Measurements from ENCODE around the gene DGUOK.

The DGUOK gene

DNA sequence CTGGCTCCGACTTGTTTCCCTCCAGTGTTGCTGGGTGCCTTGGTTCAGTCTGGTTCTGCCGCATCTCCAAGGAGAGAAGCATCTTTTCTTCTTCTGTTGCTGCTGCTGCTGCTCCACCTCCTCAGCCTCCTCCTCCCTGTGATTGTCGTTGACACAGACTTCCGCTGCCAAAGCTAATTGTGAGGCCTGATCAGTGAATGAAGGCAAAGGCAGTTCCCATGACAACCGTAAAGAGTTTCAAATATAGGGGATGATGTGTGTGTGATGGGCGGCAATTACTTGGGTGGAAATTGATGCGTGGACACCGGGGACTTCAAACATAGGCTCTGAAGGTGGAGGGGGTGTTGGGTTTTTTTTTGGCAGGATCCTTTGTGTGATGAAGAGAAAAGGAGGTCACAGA lies 71.8 kb downstream of the DGUOK start:
- no peak for DNase-seq (ENCODE audit: low read depth)

DNA sequence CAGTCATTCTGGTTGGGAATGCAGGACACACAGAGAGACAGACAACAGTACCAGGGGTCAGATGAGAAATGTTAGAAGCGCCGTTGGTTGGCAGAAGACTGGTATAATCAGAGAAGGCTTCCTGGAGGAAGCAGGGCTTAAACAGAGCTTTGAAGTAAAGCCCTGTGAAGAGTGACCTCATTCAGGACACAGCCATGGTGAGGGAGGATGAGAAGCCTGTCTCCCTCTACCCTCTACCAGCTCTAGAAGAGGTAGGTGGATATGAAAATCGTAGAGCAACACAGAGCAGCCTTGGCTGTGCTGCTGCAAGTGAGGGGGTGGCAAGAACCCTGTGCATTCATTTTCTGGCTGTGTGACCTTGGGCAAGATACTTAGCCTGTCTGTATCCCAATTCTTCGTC lies 72.3 kb downstream of the DGUOK start:
- DNase-seq (ENCODE audit: low read depth), result no peak

DNA sequence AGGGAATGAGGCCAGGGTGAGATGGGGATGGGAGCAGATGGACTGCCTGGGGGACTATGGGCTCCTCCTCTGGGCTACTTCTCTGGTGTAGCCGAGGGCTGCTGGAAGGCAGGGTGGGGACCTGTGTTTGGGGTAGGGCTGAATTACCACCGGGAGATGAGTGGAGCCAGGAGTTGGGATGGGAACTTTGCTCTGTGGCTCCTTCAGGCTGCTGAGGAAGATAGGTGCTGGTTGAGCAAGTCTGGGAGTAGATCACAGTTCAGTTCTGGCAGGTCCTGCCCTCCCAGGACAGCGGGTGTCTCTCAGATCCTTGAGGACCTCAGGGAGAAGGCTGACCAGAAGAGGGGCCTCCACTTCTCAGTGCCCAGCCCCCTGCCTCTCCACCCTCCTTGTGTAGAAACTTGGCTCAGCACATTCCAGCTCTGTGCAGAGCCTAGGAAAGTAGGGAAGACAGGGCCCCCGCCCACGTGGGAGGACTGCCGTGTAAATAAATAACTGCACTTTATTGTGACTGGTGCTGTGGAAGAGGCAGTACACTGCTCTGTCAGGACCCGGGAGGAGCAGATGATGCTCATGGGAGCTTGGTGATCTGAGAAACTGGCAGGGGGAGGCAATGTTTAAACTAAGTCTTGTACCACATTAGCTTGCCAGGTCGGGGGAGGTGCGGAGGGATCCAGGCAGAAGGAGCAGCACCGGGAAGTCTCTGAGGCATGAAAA lies 73.4 kb downstream of the DGUOK start:
- DNase-seq (ENCODE audit: low read depth), result no peak

DNA sequence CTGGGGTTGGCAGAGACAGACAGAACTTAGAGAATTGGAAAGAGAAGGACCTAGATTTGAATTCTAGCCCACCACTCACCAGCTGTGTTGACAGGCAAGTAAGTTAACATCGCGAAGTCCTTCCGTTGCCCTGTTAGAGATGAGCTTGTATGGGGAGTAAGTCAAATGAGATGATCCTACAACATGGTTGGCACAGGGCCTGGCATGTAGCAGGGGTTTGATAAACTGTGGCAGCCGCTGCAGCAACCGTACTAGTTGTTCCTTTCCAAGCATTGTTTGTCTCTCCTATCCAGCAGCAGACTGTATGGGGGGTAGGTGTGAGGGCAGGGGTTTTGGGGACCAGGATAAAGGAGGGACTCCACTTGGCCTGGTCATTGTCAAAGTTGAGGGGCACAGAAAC lies 74.0 kb downstream of the DGUOK start:
- no peak for DNase-seq (ENCODE audit: low read depth)

DNA sequence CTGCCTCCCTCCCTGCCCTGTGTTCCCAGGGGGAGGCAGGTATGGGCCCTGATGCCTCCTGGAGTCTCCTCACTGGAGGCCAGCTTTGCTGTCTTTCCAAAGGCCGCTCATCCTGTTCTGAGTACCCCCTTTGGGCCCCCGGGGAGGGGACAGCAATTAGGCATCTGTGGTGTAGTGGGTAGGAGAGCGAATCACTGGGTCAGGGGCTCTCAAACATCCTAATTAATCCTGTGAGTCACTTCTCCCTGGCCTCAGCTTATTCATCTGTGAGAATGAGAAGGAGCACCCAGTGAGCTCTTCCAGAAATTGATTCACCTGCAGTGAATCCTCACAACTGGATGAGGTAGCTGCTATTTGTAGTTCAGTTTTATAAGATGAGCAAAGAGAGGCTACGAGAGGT lies 74.4 kb downstream of the DGUOK start:
- no peak for DNase-seq (ENCODE audit: low read depth)

DNA sequence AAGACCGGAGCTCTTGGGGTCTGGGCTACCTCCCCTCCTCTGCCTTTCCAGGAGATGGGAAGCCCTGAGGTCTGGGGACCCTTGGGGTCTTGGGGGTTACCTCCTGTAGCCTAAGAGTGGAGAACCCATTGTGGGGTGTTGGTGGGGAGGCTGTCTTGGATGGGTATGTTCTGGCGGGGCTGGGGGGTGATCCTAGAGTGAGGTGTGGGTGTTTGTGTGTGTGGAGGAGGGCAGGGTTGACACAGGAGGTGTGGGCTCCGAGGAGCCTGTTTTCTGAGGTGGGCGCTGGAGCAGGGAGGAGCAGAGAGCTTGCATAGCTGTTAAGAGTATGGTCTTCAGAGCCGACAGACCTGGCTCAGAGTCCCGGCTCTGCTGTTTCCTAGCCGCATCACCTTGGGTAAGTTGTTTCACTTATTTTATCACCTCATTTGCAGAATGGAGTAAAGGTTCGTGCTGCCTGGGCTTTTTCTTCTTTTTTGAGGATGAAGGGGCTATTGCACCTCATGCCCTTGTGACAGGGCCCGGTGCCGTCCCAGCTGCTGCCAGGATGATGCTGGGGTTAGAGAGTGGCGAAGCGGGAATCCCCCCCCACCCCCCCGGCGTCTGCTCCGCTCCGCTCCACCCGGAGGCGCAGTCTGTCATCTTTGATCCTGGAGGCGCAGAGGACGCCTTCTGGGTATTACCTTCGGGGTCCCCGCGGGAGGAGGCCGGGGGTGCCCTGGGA lies 75.3 kb downstream of the DGUOK start:
- no peak for DNase-seq (ENCODE audit: low read depth)

DNA sequence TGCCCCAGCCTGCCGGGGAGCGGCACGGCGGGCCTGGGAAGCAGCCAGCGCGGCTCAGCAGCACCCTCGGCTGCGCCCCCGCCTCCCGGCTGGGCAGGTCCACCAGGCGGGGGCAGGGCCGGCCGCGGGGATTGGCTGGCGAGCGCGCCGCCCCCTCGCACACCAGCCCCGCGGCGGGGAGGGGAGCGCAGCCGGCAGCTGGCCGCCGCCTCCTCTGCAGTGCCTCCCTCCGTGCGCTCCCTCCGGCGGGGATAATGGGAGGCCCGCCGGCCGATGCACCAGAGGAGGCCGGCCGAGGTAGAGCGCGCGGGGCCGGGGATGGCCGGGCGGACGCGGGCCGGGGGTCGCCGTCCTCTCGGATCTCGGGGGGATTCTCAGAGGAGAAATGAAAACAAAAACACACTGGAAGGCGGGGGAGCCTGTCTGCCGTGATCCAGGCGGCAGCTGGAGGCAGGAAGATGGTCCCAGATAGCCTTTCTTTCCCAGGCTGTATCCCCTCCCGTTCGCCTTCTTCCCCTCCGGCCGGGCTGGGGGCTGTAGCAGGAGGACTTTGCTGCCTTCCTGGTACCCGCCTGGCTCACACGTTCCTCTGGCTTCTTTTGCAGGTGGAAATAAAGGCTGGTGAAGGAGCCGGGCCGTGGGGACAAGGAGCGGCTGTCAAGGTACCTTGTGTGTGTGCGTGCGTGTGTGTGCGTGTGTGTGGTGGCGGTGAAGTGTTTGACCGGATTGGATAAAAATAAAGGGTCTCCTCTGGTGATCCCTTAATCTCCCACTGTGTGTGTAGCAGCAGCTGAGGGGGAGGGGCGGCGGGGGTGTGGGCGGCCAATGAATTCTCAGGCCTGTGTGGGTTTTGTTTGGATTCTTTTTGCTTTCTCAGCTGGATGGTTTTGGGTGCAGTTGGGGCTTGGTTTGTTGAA lies 76.1 kb downstream of the DGUOK start:
- DNase-seq (ENCODE audit: low read depth), result peak; percentile 80

DNA sequence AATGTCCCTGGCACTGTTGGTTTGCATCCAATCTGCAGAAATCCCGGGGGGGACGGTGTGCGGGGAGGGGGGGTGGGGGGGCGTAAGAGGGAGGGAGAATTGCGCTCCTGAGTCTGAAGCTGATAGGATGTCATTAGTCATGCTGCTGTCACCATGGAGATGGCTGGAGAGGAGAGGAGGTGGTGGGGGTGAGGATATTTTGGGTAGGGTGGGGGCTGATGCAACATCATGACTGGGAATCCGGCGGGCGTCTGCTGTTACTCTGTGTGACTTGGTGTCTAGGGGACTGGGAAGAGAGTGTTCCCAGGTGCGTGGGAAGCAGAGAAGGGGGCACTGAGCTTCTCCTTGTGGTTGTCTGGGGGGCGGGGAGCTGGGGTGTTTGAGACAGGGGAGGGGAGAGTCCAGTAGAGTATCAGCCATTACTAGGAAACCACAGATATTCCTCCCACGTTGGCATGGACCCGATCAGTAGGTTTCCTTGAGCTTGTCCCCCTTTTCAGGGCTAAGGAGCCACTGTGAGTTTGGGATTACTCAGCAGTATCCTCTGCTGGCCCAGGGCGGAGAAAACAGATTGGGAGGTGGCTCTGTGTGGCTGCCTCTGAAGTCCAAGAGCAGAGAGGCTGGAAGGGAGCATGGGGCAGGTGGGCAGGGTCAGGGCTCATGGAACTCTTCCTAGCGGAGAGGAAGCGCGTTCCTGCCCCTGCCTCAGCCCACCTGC lies 77.0 kb downstream of the DGUOK start:
- DNase-seq (ENCODE audit: low read depth), result no peak

DNA sequence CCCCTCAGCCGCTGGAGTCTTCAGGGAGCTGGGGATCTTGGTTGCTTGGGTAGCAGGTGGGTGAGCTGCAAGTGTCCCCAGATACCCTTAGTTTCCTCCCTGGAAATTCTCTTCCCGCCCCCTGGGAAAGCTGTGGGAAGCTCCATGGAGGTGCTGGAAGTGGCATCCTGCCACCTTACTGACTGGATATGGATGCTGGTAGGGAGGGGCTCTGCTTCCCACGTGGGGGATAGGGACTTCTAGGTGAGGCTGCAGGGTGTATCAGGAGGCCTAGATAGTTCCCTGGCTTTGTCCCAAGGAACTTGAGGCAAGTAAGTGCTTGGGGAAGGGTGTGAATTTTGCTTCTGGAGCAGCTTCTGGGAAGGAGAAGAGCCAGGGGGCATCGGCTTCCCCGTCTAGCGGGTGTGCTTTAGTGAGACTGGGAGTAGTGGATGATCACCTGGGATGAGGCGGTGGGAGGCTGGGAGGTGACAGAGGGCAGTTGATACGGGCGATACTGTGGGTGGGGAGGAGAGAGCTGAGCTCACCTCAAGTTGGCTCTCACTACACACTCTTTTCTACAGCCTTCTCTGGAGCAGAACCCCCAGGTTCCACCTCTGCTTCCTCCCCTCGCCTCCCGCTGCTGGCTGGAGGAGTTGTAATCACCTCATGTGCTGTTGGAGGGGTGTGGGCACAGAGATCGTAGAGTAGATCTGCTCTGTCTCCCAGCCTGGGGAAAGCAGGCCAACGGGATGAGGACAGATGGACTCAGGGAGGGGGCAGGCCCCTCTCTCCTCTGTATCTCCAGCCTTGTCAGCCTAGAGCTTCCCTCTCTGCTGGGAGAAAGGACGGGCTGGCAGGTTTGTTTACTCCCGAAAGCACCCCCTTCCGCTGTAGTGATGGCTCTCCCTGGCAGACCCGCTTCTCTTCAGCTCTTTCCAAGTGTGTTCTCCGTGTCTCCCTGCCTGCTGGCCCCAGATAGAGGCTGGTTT lies 77.8 kb downstream of the DGUOK start:
- DNase-seq (ENCODE audit: low read depth), result no peak

DNA sequence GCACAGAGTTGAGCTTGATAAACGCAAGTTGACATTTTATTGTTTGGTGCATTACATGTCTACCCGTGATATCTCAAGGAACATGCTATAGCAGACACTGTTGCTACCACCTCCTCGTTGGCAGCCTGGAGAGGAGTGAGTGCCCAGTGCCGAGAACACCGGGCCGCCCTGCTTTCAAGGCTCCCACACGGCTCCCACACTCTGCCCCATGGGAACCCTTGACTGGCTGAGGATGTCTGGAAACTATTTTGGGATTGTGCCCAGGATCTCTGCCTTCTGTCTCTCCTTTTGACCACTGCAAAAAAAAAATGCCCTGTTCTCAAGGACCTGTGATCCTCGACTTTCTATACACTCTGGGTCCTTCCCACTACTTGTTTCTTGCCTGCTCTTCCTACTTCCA lies 79.1 kb downstream of the DGUOK start:
- no peak for DNase-seq (ENCODE audit: low read depth)

DNA sequence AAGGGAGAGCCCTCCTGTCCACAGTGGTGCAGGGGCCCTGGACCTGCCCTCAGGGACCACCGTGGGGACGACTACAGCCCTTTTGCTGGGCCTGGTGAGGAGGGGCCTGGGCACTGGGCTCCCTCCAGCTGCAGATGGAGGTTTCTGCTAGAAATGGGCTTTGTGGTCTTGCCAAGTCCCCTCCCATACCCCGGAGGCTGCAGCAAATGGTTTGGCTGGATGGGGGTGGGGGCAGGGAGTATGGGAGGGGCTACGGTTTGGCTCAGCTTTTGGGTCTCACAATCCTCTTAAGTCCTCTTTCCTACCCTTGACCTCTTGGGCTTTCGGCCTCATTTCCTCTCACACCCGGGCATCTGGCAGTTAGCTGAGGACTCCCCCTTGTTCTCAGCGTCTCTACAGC lies 79.8 kb downstream of the DGUOK start:
- DNase-seq (ENCODE audit: low read depth), result no peak

DNA sequence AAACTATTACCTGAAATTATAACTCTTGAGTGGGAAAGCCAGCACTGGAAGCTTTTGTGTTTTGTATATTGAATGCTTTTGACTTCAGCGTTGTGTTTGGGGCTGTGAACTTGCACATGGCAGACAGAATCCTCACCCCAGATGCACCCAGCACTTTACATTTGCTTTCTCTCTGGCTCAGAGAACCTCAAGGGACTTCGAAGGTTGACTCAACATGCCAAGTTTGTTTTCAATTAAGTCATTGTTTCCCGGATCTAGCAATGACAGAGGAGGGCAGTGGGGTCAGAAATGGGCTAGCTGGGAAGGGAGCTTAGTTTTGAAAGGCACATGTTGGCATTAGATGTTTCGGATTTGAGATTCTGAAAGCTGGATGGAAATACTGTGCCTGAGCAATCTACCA lies 80.4 kb downstream of the DGUOK start:
- no peak for DNase-seq (ENCODE audit: low read depth)

DNA sequence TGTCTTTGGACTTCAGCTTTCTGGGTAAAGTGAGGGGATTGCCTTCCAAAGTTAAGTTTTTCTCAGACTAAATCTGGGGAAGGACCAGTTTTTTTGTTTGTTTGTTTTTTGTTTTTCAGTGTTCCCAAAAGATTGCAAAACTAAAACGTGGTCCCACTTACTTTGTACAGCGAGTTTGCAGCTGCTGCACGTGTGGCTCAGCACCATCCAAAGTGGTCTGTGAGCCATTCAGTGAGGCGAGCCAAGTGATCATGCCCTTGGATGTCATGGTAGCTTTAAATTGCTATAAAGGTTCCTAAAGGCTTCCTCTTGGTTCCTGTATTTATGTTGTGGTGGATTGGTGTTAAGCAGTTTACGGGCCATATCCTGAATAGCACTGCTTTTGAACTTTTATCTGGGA lies 81.0 kb downstream of the DGUOK start:
- DNase-seq (ENCODE audit: low read depth), result no peak

Data from activated T-cell treated with anti-CD3 and anti-CD28 coated beads for 48 hours (primary cell).